ENCODE results near the gene NEUROD2. TPM values are rescaled to one million over a fixed set of nuclear protein-coding genes. Genes with fewer than 3 reads are reported as not detected.
A peak's percentile ranks its signal among the peaks of the same experiment; 100 is the strongest.

NEUROD2 gene
- total RNA-seq, 1 donor from 2014 or later = not detected

DNA sequence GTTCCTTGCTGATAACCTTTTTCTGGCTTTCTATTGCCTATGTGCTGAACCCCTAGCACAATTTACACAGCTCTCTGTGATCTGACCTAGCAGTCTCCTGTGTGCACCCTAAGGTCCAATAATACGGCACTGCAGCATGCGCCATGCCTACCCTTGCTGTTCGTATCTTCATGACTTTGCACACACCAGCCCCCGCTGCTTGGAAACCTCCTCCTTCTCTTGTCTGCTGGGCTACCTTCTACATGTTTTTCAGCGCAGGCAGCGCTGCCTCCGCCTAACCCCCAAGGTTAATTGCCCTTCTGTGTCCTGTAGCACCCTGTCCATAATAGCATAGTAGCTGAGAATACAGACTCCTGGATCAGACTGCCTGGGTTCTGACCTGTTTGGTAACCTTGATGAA, 30.6 kb upstream of the NEUROD2 start:
- Histone ChIP-seq H3F3A (ENCODE audit: low read depth) (peaks cover 21% of the 10 kb centered on the region), H3K4me1 (peaks cover 36% of the 10 kb centered on the region), H3K36me3 (no peaks in the 10 kb centered on the region), H3K27ac (no peak overlapping the region), H3K27me3 (no peaks in the 10 kb centered on the region), H4K20me1 (ENCODE audit: low read depth) (peaks cover 56% of the 10 kb centered on the region), H3K4me2 (peak overlapping the region; percentile 88), H3K79me2 (ENCODE audit: low read depth) (peaks cover 51% of the 10 kb centered on the region), H2AFZ (replicated peaks) (no peak overlapping the region), H3K4me3 (peak overlapping the region; percentile 67), H3K9ac (no peak overlapping the region), H3K9me3 (ENCODE audit: low read depth) (no peaks in the 10 kb centered on the region)
- no peak for TF ChIP-seq EZH2phosphoT487 (IDR thresholded peaks at IDR 0.05)
- no peak for TF ChIP-seq CTCF (IDR thresholded peaks at IDR 0.05)
- TF ChIP-seq EZH2 (IDR thresholded peaks at IDR 0.05) = no peak
- no peak overlapping the region for H3K27ac Mint-ChIP-seq
- peaks cover 2% of the 10 kb centered on the region for H3K36me3 Mint-ChIP-seq
- H3K4me1 Mint-ChIP-seq = peaks cover 52% of the 10 kb centered on the region
- no peaks in the 10 kb centered on the region for H3K9me3 Mint-ChIP-seq
- DNase-seq (ENCODE audit: low spot score) = no peak
- H3K27me3 Mint-ChIP-seq (ENCODE audit: insufficient read depth, low read depth) = peaks cover 3% of the 10 kb centered on the region
- peak overlapping the region; percentile 90 for H3K4me3 Mint-ChIP-seq

DNA sequence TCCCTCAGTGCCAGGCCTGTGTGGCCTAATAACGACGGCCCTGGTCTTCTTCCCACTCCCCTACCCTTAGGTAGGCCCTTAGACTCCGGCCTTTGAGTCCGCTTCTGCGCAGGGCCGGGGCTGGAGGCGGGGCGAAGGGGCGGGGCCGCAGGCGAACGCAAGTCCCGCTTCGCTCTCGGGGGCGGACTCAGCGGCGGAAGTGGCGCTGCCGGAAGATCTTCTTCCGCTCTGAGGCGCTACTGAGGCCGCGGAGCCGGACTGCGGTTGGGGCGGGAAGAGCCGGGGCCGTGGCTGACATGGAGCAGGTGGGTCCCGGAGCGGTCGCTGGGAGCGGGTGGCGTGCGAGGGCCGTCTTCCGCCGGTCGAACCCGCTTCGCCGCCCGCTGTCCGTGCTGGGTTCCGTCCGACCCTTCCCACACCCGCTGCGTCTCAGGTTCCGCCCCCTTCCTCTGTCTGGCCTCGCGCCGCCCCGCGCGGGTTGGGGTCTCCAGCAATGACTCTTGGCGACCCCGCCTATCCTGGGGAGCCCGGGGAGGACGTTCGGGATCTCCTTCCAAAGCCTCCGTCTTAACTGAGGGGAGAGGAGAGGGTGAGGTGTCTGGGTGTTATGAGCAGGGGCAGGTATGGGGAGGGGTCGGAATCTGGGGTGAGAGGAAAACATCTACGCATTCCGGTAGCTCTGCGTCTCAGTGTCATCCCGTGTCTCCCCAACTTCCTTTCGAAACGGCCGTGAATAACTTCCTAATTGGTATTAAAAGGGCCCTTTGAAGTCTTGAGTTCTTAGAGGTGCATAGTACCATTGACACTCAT, 29.4 kb upstream of the NEUROD2 start, which contains the start of gene STARD3:
TSS of gene STARD3 (plus strand) at position 218 of the 810 bp plus-strand sequence. CDS start 16,388 bp downstream, outside the sequence.
- DNase-seq (ENCODE audit: low spot score) = peak; percentile 96
- Histone ChIP-seq H3K36me3 (no peaks in the 10 kb centered on the region), H3K9me3 (ENCODE audit: low read depth) (no peaks in the 10 kb centered on the region), H3K4me3 (peak within 1 kb of the TSS; percentile 67), H3K4me1 (peaks cover 36% of the 10 kb centered on the region), H2AFZ (replicated peaks) (peak within 1 kb of the TSS; percentile 77), H3K79me2 (ENCODE audit: low read depth) (peaks cover 45% of the 10 kb centered on the region), H3K9ac (peak within 1 kb of the TSS; percentile 31), H3K27ac (no peak within 1 kb of the TSS), H3F3A (ENCODE audit: low read depth) (peaks cover 21% of the 10 kb centered on the region), H3K27me3 (no peaks in the 10 kb centered on the region), H4K20me1 (ENCODE audit: low read depth) (peaks cover 44% of the 10 kb centered on the region), H3K4me2 (peak within 1 kb of the TSS; percentile 88)
- no peaks in the 10 kb centered on the region for H3K36me3 Mint-ChIP-seq
- H3K4me3 Mint-ChIP-seq = peak within 1 kb of the TSS; percentile 90
- H3K9me3 Mint-ChIP-seq = no peaks in the 10 kb centered on the region
- peaks cover 49% of the 10 kb centered on the region for H3K4me1 Mint-ChIP-seq
- H3K27me3 Mint-ChIP-seq (ENCODE audit: insufficient read depth, low read depth) = peaks cover 3% of the 10 kb centered on the region
- H3K27ac Mint-ChIP-seq = peak within 1 kb of the TSS; percentile 46
- TF ChIP-seq CTCF (IDR thresholded peaks at IDR 0.05) (peak; percentile 19), EZH2phosphoT487 (IDR thresholded peaks at IDR 0.05) (no peak)

- H3K36me3 ChIP-seq = no peaks in the 10 kb centered on the region
- Mint-ChIP-seq H3K36me3 (no peaks in the 10 kb centered on the region), H3K9me3 (no peaks in the 10 kb centered on the region), H3K27me3 (ENCODE audit: insufficient read depth, low read depth) (peaks cover 7% of the 10 kb centered on the region), H3K27ac (peak overlapping the region; percentile 46), H3K4me1 (peaks cover 49% of the 10 kb centered on the region), H3K4me3 (peak overlapping the region; percentile 90)
- H3K79me2 ChIP-seq (ENCODE audit: low read depth) = peaks cover 39% of the 10 kb centered on the region
- H4K20me1 ChIP-seq (ENCODE audit: low read depth) = peaks cover 39% of the 10 kb centered on the region
- TF ChIP-seq EZH2phosphoT487 (IDR thresholded peaks at IDR 0.05) (no peak), EZH2 (IDR thresholded peaks at IDR 0.05) (no peak), CTCF (IDR thresholded peaks at IDR 0.05) (no peak)
- H3K4me2 ChIP-seq = peak overlapping the region; percentile 88
- DNase-seq (ENCODE audit: low spot score) = no peak
- no peaks in the 10 kb centered on the region for H3K9me3 ChIP-seq (ENCODE audit: low read depth)
- no peak overlapping the region for H3K9ac ChIP-seq
- H3K4me3 ChIP-seq = peak overlapping the region; percentile 67
- H3K4me1 ChIP-seq = peaks cover 36% of the 10 kb centered on the region
- H3K27me3 ChIP-seq = no peaks in the 10 kb centered on the region
- peaks cover 21% of the 10 kb centered on the region for H3F3A ChIP-seq (ENCODE audit: low read depth)
- no peak overlapping the region for H3K27ac ChIP-seq
- peak overlapping the region; percentile 23 for H2AFZ ChIP-seq (replicated peaks)
Observed at GRCh38 chr17:39636587-39636926, 28.8 kb upstream of the NEUROD2 start.

All from neural progenitor cell (in vitro differentiated cells).